Vagina (tissue), 2 donors: ENCODE measurements around the gene HLA-B.

Experiments used
- CTCF ChIP-seq, 3 experiments: fragments of 450-650 bp in 2 of 3; fragments of 200-600 bp in 1 of 3; sonication (generic) in 1 of 3; IDR thresholded peaks; one replicate each; pipeline ENCODE4 v1.5.1; 2017 to 2019; ENCODE audit warnings: antibody characterized with exemption in 3 of 3, mild to moderate bottlenecking in 2 of 3, moderate library complexity in 2 of 3
- POLR2A ChIP-seq, 2 donors: fragments of 450-650 bp; IDR thresholded peaks; one replicate each; pipeline ENCODE4 v1.6.1; 2017; ENCODE audit warnings: antibody characterized with exemption in 2 of 2, mild to moderate bottlenecking in 2 of 2, moderate library complexity in 2 of 2

- TF ChIP-seq POLR2A (IDR thresholded peaks at IDR 0.05) (no peak), CTCF (IDR thresholded peaks at IDR 0.05) (no peak)
Observed at GRCh38 chr6:31381666-31382065, 24.7 kb upstream of the HLA-B start.
